Measurements from ENCODE around the gene UQCRC2.
A peak's percentile ranks its signal among the peaks of the same experiment; 100 is the strongest.

UQCRC2 gene

GRCh38 chr16:22004341-22004740 lies 51.2 kb downstream of the UQCRC2 start:
- no peak for DNase-seq (ENCODE audit: low read depth)
- H3K4me3 ChIP-seq (ENCODE audit: low read depth, low read length), result no peak overlapping the region
- TF ChIP-seq CTCF (conservative IDR thresholded peaks at IDR 0.05; ENCODE audit: low read depth, low read length), result no peak

GRCh38 chr16:22005746-22006145 lies 52.6 kb downstream of the UQCRC2 start:
- no peak for DNase-seq (ENCODE audit: low read depth)
- H3K4me3 ChIP-seq (ENCODE audit: low read depth, low read length), result no peak overlapping the region
- no peak for TF ChIP-seq CTCF (conservative IDR thresholded peaks at IDR 0.05; ENCODE audit: low read depth, low read length)

GRCh38 chr16:22006636-22007035 lies 53.5 kb downstream of the UQCRC2 start:
- H3K4me3 ChIP-seq (ENCODE audit: low read depth, low read length), result no peak overlapping the region
- TF ChIP-seq CTCF (conservative IDR thresholded peaks at IDR 0.05; ENCODE audit: low read depth, low read length), result no peak
- DNase-seq (ENCODE audit: low read depth), result no peak

- no peak for DNase-seq (ENCODE audit: low read depth)
- TF ChIP-seq CTCF (conservative IDR thresholded peaks at IDR 0.05; ENCODE audit: low read depth, low read length), result no peak
These were observed 54.0 kb downstream of the UQCRC2 start for GRCh38 chr16:22007159-22007508.

GRCh38 chr16:22007509-22008214 lies 54.5 kb downstream of the UQCRC2 start, which contains the start of gene MOSMO:
Gene MOSMO, plus strand, starts transcription at chr16:22008111. Its CDS starts 191 bp downstream, at chr16:22008302.
- peak within 1 kb of the TSS; percentile 86 for H3K4me3 ChIP-seq (ENCODE audit: low read depth, low read length)
- DNase-seq (ENCODE audit: low read depth), result peak; percentile 74
- no peak for TF ChIP-seq CTCF (conservative IDR thresholded peaks at IDR 0.05; ENCODE audit: low read depth, low read length)

More at GRCh38 chr16:22007159-22007508, 54.0 kb downstream of the UQCRC2 start:
- peak overlapping the region; percentile 86 for H3K4me3 ChIP-seq (ENCODE audit: low read depth, low read length)

GRCh38 chr16:22008215-22009059 lies 55.3 kb downstream of the UQCRC2 start:
- peak overlapping the region; percentile 86 for H3K4me3 ChIP-seq (ENCODE audit: low read depth, low read length)
- no peak for DNase-seq (ENCODE audit: low read depth)
- no peak for TF ChIP-seq CTCF (conservative IDR thresholded peaks at IDR 0.05; ENCODE audit: low read depth, low read length)

Data from choroid plexus epithelial cell (primary cell).